Peyer's patch (tissue), 4 donors: ENCODE results near the gene PM20D2.

ENCODE experiments used
- CTCF ChIP-seq, 6 experiments: fragments of 450-650 bp in 4 of 6; fragments of 200-600 bp in 2 of 6; sonication (generic) in 1 of 6; IDR thresholded peaks; one replicate each; pipeline ENCODE4 v1.5.1; 2017 to 2019; ENCODE audit warnings: antibody characterized with exemption in 6 of 6, mild to moderate bottlenecking in 3 of 6, moderate library complexity in 1 of 6
- POLR2A ChIP-seq, 2 donors: fragments of 450-650 bp; IDR thresholded peaks; one replicate each; pipeline ENCODE4 v1.5.1; 2017; ENCODE audit warnings: antibody characterized with exemption in 2 of 2, mild to moderate bottlenecking in 2 of 2, moderate library complexity in 2 of 2

GRCh38 chr6:89208551-89208950, 62.7 kb downstream of the PM20D2 start:
- TF ChIP-seq CTCF (IDR thresholded peaks at IDR 0.05) (no peak), POLR2A (IDR thresholded peaks at IDR 0.05) (no peak)
